AG10803 (cell line): ENCODE data around the gene TBCD.
"Not testable (repeated sequence)": the region's sequence is repeated elsewhere in the genome, so short reads cannot be mapped to it uniquely, and the experiment has no call there.

ENCODE experiments used
- DNase-seq: peaks from one replicate; pipeline ENCODE4 v3.0.0; 2010; ENCODE audit warnings: low read depth
- H3K4me3 ChIP-seq: 2 replicates; pipeline ENCODE4 v1.5.1; 2011; ENCODE audit warnings: mild to moderate bottlenecking, low read length, control low read depth
- CTCF ChIP-seq: conservative IDR thresholded peaks from 2 replicates; pipeline ENCODE4 v1.5.1; 2011; ENCODE audit warnings: mild to moderate bottlenecking, low read length, control low read depth, inconsistent platforms

TBCD gene

GRCh38 chr17:82775001-82775823 lies 23.3 kb downstream of the TBCD start:
- TF ChIP-seq CTCF: peak; percentile 76
- peak; percentile 38 for DNase-seq

GRCh38 chr17:82776454-82776853 lies 24.6 kb downstream of the TBCD start:
- TF ChIP-seq CTCF: no peak

More at GRCh38 chr17:82775001-82775823, 23.3 kb downstream of the TBCD start:
- peak overlapping the region; percentile 30 for H3K4me3 ChIP-seq

GRCh38 chr17:82777778-82778375 lies 26.0 kb downstream of the TBCD start:
- not testable (repeated sequence) for DNase-seq, H3K4me3 ChIP-seq

More at GRCh38 chr17:82776454-82776853, 24.6 kb downstream of the TBCD start:
- H3K4me3 ChIP-seq: no peak overlapping the region
- DNase-seq: no peak

- no peak for TF ChIP-seq CTCF
- no peak for DNase-seq
- no peak overlapping the region for H3K4me3 ChIP-seq
Observed at GRCh38 chr17:82779541-82779940, 27.7 kb downstream of the TBCD start.

- DNase-seq: no peak
- no peak for TF ChIP-seq CTCF
Observed at GRCh38 chr17:82780195-82780594, 28.3 kb downstream of the TBCD start.

GRCh38 chr17:82780971-82781893 lies 29.4 kb downstream of the TBCD start:
- TF ChIP-seq CTCF: no peak
- DNase-seq: no peak
- no peak overlapping the region for H3K4me3 ChIP-seq

More at GRCh38 chr17:82780195-82780594, 28.3 kb downstream of the TBCD start:
- H3K4me3 ChIP-seq: no peak overlapping the region

- H3K4me3 ChIP-seq: no peak overlapping the region
- TF ChIP-seq CTCF: peak; percentile 99
- peak; percentile 67 for DNase-seq
Observed at GRCh38 chr17:82781894-82782274, 30.0 kb downstream of the TBCD start.
